ELR (cell line): ENCODE data around the gene UNC5A.

Experiments
- DNase-seq: peaks from one replicate; pipeline ENCODE4 v3.0.0-alpha.2; 2015; ENCODE audit warnings: low read depth

UNC5A gene

GRCh38 chr5:176846335-176847140, 36.2 kb downstream of the UNC5A start:
- peak; percentile 40 for DNase-seq

GRCh38 chr5:176847148-176847547, 36.8 kb downstream of the UNC5A start:
- no peak for DNase-seq

- DNase-seq = no peak
Observed at GRCh38 chr5:176847726-176848290, 37.4 kb downstream of the UNC5A start.

GRCh38 chr5:176848651-176849050, 38.3 kb downstream of the UNC5A start:
- DNase-seq = no peak

GRCh38 chr5:176849611-176850227, 39.4 kb downstream of the UNC5A start:
- DNase-seq = no peak

GRCh38 chr5:176850371-176851245, 40.2 kb downstream of the UNC5A start:
- DNase-seq = no peak

GRCh38 chr5:176851380-176851779, 41.0 kb downstream of the UNC5A start:
- no peak for DNase-seq

GRCh38 chr5:176851871-176852658, 41.7 kb downstream of the UNC5A start:
- DNase-seq = no peak

- DNase-seq = no peak
Observed at GRCh38 chr5:176853151-176853778, 42.9 kb downstream of the UNC5A start.

GRCh38 chr5:176854164-176854563, 43.8 kb downstream of the UNC5A start:
- DNase-seq = no peak

GRCh38 chr5:176855598-176855997, 45.2 kb downstream of the UNC5A start:
- no peak for DNase-seq

- DNase-seq = no peak
Observed at GRCh38 chr5:176856746-176857145, 46.4 kb downstream of the UNC5A start.

GRCh38 chr5:176857216-176857893, 47.0 kb downstream of the UNC5A start:
- no peak for DNase-seq

GRCh38 chr5:176857894-176858273, 47.5 kb downstream of the UNC5A start:
- no peak for DNase-seq

- no peak for DNase-seq
Observed at GRCh38 chr5:176859916-176860315, 49.6 kb downstream of the UNC5A start.

GRCh38 chr5:176860381-176860780, 50.0 kb downstream of the UNC5A start:
- DNase-seq = no peak

- no peak for DNase-seq
Observed at GRCh38 chr5:176861276-176861675, 50.9 kb downstream of the UNC5A start.

- no peak for DNase-seq
Observed at GRCh38 chr5:176862330-176862995, 52.1 kb downstream of the UNC5A start.

- no peak for DNase-seq
Observed at GRCh38 chr5:176863041-176863764, 52.8 kb downstream of the UNC5A start.
